Measurements from ENCODE around the gene SYNGR3.
"Not testable (repeated sequence)": the region's sequence is repeated elsewhere in the genome, so short reads cannot be mapped to it uniquely, and the experiment has no call there.

Gene SYNGR3

GRCh38 chr16:2032285-2033056 is 42.7 kb downstream of the SYNGR3 start:
- DNase-seq, result no peak

GRCh38 chr16:2033057-2033908 is 43.5 kb downstream of the SYNGR3 start:
- DNase-seq, result peak; percentile 57

- DNase-seq, result not testable (repeated sequence)
Observed at GRCh38 chr16:2033909-2034695, 44.3 kb downstream of the SYNGR3 start.

DNA sequence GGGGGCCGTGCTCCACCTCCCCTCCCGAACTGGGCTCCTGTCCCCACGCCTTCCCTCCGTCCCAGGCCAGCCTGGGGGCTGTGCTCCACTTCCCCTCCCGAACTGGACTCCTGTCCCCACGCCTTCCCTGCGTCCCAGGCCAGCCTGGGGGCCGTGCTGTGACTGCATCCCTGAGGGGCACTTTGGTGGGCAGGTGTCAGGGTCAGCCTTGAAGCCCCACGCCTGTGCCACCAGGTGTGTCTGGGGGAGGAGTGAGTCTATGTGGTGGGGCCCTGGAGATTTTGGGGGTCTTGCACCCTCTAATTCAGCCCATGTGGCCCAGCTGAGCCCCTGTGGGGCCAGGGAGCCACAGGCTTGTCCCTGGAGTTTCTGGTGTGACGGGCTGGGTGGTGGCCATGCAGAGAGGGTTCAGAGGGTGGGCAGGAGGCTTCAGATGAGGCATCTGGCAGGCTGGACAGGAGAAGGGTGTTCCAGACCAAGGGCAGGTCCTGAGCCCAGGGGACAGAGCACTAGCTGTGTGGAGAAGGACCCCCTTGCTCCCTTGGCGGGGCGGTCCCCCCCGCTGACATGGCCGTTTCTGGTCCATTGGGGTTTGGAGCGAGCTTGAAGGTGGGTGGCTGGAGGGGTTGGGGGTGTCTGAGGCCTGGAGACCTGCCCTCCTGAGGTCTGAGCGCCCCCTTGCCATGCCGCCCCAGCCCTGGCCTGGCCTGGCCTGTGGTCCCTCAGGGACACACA is 45.1 kb downstream of the SYNGR3 start:
- no peak for DNase-seq

GRCh38 chr16:2035431-2036199 is 45.8 kb downstream of the SYNGR3 start:
- peak; percentile 72 for DNase-seq

GRCh38 chr16:2036200-2036966 is 46.6 kb downstream of the SYNGR3 start:
- DNase-seq, result no peak

- DNase-seq, result no peak
Observed at GRCh38 chr16:2037115-2037514, 47.3 kb downstream of the SYNGR3 start.

GRCh38 chr16:2037647-2038381 is 48.0 kb downstream of the SYNGR3 start:
- peak; percentile 76 for DNase-seq

DNA sequence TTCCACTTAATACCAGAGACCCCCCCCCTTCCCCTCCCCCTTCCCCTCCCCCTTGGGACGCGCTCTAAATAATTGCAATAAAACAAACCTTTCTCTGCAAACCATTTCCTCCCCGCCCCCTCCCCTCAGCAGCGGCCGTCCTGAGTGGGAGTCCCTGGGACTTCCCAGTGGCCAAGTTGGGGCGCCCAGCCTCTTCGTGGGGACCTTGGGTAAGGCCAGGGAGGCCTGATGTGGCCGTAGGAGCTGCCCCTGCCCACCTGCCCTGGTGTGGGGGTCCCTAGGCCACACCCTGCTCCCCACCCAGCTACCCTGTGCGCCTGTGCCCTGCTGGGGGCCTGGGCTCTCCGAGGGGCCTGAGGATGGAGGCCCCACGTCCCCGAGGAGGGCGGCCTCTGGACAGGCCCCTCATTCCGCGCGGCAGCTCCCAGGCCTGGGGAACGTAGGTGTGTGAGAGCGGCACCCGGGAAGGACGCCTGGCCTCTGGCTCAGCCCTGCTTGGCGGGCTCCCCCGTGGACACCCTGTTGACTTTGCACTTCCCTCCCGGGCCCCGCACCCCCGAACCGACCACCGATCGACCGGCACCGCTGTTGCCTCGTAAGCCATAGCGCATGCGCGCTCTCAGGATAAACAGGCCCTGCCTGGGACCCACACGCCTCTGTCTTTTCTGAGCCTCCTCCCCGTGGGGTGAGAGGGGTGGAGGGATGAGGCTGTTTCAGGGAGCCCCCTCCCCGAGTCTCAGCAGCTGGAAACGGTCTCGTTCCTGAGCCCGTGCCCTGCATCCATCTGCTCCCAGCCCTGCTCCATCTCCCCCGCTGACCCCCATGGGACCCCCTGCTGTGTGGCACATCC is 48.8 kb downstream of the SYNGR3 start:
- DNase-seq, result peak; percentile 30

GRCh38 chr16:2039274-2040031 is 49.7 kb downstream of the SYNGR3 start:
- peak; percentile 84 for DNase-seq

DNA sequence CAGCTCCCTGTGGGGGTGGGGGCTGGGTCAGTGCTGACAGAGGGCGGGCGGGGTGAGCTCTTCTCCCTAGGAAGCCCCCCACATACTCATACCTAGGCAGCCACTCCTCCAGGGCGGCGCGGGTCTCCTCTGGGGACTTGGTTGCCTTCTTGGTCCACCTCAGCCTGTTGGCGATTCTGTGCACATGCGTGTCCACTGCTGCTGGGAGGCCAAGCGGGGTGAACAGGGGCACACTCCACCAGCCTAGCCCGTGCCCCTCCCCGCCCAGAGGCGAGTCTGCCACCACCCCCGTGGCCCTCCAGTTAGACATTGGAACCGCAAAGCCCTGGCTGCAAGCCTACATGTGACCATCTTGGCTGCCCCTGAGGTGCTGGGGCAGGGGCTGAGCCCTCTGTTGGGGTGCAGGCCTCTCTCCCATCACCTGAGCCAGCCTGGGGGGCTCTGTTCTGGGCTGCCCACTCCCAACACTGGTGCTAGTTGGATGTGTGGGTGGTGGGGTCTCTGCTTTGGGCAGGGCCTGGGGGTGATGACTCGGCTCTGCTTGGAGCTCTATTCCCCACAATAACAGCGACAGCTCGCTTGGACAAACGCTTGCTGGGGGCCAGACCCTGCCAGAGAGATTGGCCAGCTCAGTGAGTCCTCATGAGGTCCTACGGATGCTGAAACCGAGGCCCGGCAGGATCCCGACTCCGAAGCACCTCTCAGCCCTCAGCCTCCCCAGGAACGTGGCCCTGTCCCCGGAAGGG is 50.4 kb downstream of the SYNGR3 start:
- DNase-seq, result no peak

DNA sequence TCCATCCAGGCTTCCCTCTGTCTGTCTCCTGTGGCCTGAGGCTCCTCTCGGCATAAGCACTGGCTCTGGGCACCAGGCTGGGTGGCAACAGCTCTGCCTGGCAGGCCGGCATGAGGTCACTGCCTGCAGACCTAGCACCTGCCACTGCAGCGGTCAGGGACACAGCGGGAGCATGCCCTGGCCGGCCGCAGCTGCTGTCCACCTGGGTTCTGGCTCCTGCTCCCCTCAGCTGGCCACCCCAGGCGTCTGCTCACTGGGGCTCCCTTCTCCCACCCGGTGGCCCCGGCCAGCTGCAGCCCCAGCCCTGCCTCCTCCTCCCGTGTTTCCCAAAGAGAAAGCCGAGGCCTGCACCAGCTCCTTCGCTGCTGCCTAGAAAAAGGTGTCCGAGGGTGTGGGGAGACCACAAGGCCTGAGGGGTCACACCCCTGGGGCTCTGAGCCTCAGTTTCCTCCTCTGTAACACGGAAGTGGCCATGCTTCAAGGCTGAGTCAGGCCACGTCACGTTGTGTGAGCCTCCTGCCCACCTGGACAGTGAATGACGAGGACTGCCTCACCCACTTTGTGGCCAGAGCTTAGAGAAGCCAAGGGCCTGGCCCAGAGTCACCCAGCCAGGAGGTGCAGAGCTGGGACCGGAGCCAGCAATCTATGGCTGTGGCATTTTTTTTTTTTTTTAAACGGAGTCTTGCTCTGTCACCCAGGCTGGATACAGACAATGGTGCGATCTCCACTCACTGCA is 51.2 kb downstream of the SYNGR3 start:
- DNase-seq, result no peak

DNA sequence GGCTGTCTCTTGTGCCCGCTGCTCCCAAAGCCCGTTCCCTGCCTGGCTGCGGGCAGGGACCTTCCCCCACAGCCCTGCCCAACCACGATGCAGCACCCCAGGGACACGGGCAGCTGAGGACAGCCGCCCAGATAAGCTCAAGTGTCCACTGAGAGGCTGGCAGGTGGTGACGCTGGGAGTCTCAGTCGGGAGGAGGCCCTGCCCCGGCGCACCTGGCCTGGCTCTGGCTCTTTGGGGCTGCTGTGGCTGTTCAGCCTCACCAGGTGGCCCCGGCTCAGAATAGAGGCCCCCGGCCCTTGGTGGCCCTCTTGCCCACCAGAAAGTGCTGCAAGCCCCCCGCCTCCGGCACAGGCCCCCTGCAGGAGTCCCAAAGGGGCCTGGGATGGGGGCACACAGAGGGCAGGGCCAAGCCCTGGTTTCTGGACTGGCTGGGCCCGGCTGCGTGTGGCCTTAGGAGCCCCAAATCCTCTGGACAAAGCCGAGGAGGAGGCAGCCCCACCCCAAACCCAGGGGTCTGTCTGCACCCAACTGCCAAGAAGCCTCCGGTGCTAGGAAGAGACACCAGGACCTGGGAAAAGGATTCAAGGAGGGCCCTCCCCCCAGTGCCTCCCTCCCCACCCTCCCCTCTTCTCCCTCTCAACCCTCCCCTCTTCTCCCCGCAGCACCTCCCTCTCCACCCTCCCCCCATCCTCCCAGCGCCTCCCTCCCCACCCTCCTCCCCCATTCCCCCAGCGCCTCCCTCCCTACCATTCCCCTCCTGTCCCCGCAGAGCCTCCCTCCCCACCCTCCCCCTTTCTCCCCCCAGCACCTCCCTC is 52.6 kb downstream of the SYNGR3 start:
- DNase-seq, result no peak

DNA sequence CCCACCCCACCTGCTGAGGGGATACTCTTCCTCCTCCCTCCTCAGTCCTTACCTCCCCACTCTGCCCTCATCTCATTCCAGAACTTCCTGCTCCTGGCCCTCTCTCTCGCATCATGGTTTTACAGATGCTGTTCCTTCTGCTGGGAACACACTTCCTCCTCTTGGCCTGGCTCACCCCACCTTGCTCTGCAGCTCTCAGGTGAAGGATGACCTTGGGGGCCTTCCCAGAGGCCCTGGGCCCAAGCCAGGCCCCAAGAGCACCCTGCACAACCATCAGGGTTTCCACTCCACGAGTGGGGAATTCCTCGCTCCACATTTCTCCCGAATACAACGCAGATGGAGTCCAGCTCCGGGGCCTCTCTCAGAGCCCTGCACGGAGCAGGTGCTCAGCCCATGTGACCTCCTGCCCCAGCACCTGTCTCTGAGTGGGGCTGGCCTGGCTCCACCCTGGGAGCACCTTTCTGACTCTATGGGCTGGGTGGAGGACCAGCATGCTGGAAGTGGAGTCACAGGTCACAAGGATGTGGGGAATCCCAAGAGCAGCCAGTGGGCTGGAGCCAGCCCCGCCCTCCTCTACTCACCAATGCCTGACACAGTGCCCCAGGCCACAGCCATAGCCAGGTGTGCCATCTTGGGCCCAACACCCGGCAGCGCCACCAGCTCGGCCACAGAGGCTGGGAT is 53.4 kb downstream of the SYNGR3 start:
- DNase-seq, result no peak
